OCI-LY7 (cell line): ENCODE measurements around the gene LRRC56.

Experiments
- CTCF ChIP-seq: fragments of 200-600 bp; sonication (generic); conservative IDR thresholded peaks from 2 replicates; pipeline ENCODE4 v1.5.1; 2014; ENCODE audit warnings: mild to moderate bottlenecking, antibody characterized with exemption, low read length, moderate library complexity, mixed read lengths
- EZH2phosphoT487 ChIP-seq: fragments of 200-600 bp; sonication (generic); IDR thresholded peaks from 2 replicates; pipeline ENCODE4 v1.6.1; 2018; ENCODE audit warnings: low read depth, borderline replicate concordance, mild to moderate bottlenecking, mixed run types, antibody characterized with exemption, low read length, moderate library complexity, mixed read lengths

GRCh38 chr11:577611-577894, 40.2 kb downstream of the LRRC56 start:
- no peak for TF ChIP-seq EZH2phosphoT487
- TF ChIP-seq CTCF, result no peak
